Measurements from ENCODE around the gene IDH3G.
A peak's percentile ranks its signal among the peaks of the same experiment; 100 is the strongest.
"Not testable (repeated sequence)": the region's sequence is repeated elsewhere in the genome, so short reads cannot be mapped to it uniquely, and the experiment has no call there.

IDH3G gene

GRCh38 chrX:153765138-153766079 lies 28.8 kb downstream of the IDH3G start:
- no peaks in the 10 kb centered on the region for H3K9me3 ChIP-seq (ENCODE audit: control insufficient read depth in 2 of 2, low read length in 2 of 2)
- H3K9ac ChIP-seq (ENCODE audit: low read length in 2 of 2), result peak overlapping the region; percentile 51 to 59
- H3K36me3 ChIP-seq (ENCODE audit: control insufficient read depth in 2 of 2, insufficient read depth in 2 of 2, low read length in 2 of 2), result peaks cover 0 to 2% of the 10 kb centered on the region in 2 donors

GRCh38 chrX:153764786-153765137 lies 29.4 kb downstream of the IDH3G start:
- H3K4me1 ChIP-seq (ENCODE audit: control insufficient read depth, insufficient read depth, low read length), result peaks cover 28% of the 10 kb centered on the region
- H3K9ac ChIP-seq (ENCODE audit: low read length in 2 of 2), result peak overlapping the region; percentile 59 to 68
- peaks cover 0 to 8% of the 10 kb centered on the region in 2 donors for H3K27me3 ChIP-seq (ENCODE audit: control insufficient read depth in 1 of 2, insufficient read depth in 2 of 2, low read length in 2 of 2)
- H3K9me3 ChIP-seq (ENCODE audit: control insufficient read depth in 2 of 2, low read length in 2 of 2), result no peaks in the 10 kb centered on the region
- no peaks in the 10 kb centered on the region for H3K36me3 ChIP-seq (ENCODE audit: control insufficient read depth in 2 of 2, insufficient read depth in 2 of 2, low read length in 2 of 2)
- H3K4me3 ChIP-seq (ENCODE audit: low read length in 2 of 2), result peak overlapping the region; percentile 65 to 73
- H3K27ac ChIP-seq (ENCODE audit: low read length), result peak overlapping the region; percentile 69

More at GRCh38 chrX:153765138-153766079, 28.8 kb downstream of the IDH3G start:
- peak overlapping the region; percentile 69 for H3K27ac ChIP-seq (ENCODE audit: low read length)
- peaks cover 28% of the 10 kb centered on the region for H3K4me1 ChIP-seq (ENCODE audit: control insufficient read depth, insufficient read depth, low read length)
- peak overlapping the region; percentile 65 to 73 for H3K4me3 ChIP-seq (ENCODE audit: low read length in 2 of 2)
- H3K27me3 ChIP-seq (ENCODE audit: control insufficient read depth in 1 of 2, insufficient read depth in 2 of 2, low read length in 2 of 2), result peaks cover 0 to 8% of the 10 kb centered on the region in 2 donors

GRCh38 chrX:153763989-153764755 lies 30.0 kb downstream of the IDH3G start, which contains the start of gene PLXNB3:
PLXNB3 (plus strand) TSS chrX:153764249; CDS start chrX:153765536, 1,287 bp downstream.
- peaks cover 0 to 8% of the 10 kb centered on the region in 2 donors for H3K27me3 ChIP-seq (ENCODE audit: control insufficient read depth in 1 of 2, insufficient read depth in 2 of 2, low read length in 2 of 2)
- no peaks in the 10 kb centered on the region for H3K9me3 ChIP-seq (ENCODE audit: control insufficient read depth in 2 of 2, low read length in 2 of 2)
- peak within 1 kb of the TSS; percentile 69 for H3K27ac ChIP-seq (ENCODE audit: low read length)
- peak within 1 kb of the TSS; percentile 65 to 73 for H3K4me3 ChIP-seq (ENCODE audit: low read length in 2 of 2)
- H3K9ac ChIP-seq (ENCODE audit: low read length in 2 of 2), result peak within 1 kb of the TSS; percentile 59 to 68
- no peaks in the 10 kb centered on the region for H3K36me3 ChIP-seq (ENCODE audit: control insufficient read depth in 2 of 2, insufficient read depth in 2 of 2, low read length in 2 of 2)
- H3K4me1 ChIP-seq (ENCODE audit: control insufficient read depth, insufficient read depth, low read length), result peaks cover 28% of the 10 kb centered on the region

GRCh38 chrX:153763298-153763932 lies 30.8 kb downstream of the IDH3G start:
- Histone ChIP-seq H3K36me3 (ENCODE audit: control insufficient read depth in 2 of 2, insufficient read depth in 2 of 2, low read length in 2 of 2) (no peaks in the 10 kb centered on the region), H3K9me3 (ENCODE audit: control insufficient read depth in 2 of 2, low read length in 2 of 2) (no peaks in the 10 kb centered on the region), H3K9ac (ENCODE audit: low read length in 2 of 2) (no peak overlapping the region), H3K4me1 (ENCODE audit: control insufficient read depth, insufficient read depth, low read length) (peaks cover 28% of the 10 kb centered on the region), H3K4me3 (ENCODE audit: low read length in 2 of 2) (no peak overlapping the region), H3K27me3 (ENCODE audit: control insufficient read depth in 1 of 2, insufficient read depth in 2 of 2, low read length in 2 of 2) (peaks cover 0 to 8% of the 10 kb centered on the region in 2 donors), H3K27ac (ENCODE audit: low read length) (no peak overlapping the region)

- Histone ChIP-seq H3K36me3 (ENCODE audit: control insufficient read depth in 2 of 2, insufficient read depth in 2 of 2, low read length in 2 of 2) (no peaks in the 10 kb centered on the region), H3K9ac (ENCODE audit: low read length in 2 of 2) (no peak overlapping the region), H3K4me1 (ENCODE audit: control insufficient read depth, insufficient read depth, low read length) (peaks cover 25% of the 10 kb centered on the region), H3K27me3 (ENCODE audit: control insufficient read depth in 1 of 2, insufficient read depth in 2 of 2, low read length in 2 of 2) (peaks cover 0 to 8% of the 10 kb centered on the region in 2 donors), H3K9me3 (ENCODE audit: control insufficient read depth in 2 of 2, low read length in 2 of 2) (peaks cover 0 to 3% of the 10 kb centered on the region in 2 donors), H3K4me3 (ENCODE audit: low read length in 2 of 2) (no peak overlapping the region), H3K27ac (ENCODE audit: low read length) (no peak overlapping the region)
Measured at GRCh38 chrX:153762626-153763173, 31.5 kb downstream of the IDH3G start.

- Histone ChIP-seq H3K36me3 (ENCODE audit: control insufficient read depth in 2 of 2, insufficient read depth in 2 of 2, low read length in 2 of 2) (no peaks in the 10 kb centered on the region), H3K27me3 (ENCODE audit: control insufficient read depth in 1 of 2, insufficient read depth in 2 of 2, low read length in 2 of 2) (peaks cover 0 to 8% of the 10 kb centered on the region in 2 donors), H3K4me3 (ENCODE audit: low read length in 2 of 2) (no peak overlapping the region), H3K27ac (ENCODE audit: low read length) (no peak overlapping the region), H3K9me3 (ENCODE audit: control insufficient read depth in 2 of 2, low read length in 2 of 2) (peaks cover 0 to 4% of the 10 kb centered on the region in 2 donors), H3K4me1 (ENCODE audit: control insufficient read depth, insufficient read depth, low read length) (peaks cover 24% of the 10 kb centered on the region), H3K9ac (ENCODE audit: low read length in 2 of 2) (no peak overlapping the region)
Measured at GRCh38 chrX:153761863-153762262, 32.3 kb downstream of the IDH3G start.

GRCh38 chrX:153755136-153755535 lies 39.0 kb downstream of the IDH3G start:
- Histone ChIP-seq H3K9me3 (ENCODE audit: control insufficient read depth in 2 of 2, low read length in 2 of 2) (peaks cover 0 to 4% of the 10 kb centered on the region in 2 donors), H3K9ac (ENCODE audit: low read length in 2 of 2) (no peak overlapping the region), H3K36me3 (ENCODE audit: control insufficient read depth in 2 of 2, insufficient read depth in 2 of 2, low read length in 2 of 2) (no peaks in the 10 kb centered on the region), H3K4me3 (ENCODE audit: low read length in 2 of 2) (no peak overlapping the region), H3K4me1 (ENCODE audit: control insufficient read depth, insufficient read depth, low read length) (no peaks in the 10 kb centered on the region), H3K27me3 (ENCODE audit: control insufficient read depth in 1 of 2, insufficient read depth in 2 of 2, low read length in 2 of 2) (no peaks in the 10 kb centered on the region), H3K27ac (ENCODE audit: low read length) (no peak overlapping the region)

GRCh38 chrX:153750127-153750774 lies 43.9 kb downstream of the IDH3G start:
- Histone ChIP-seq H3K4me1 (ENCODE audit: control insufficient read depth, insufficient read depth, low read length) (no peaks in the 10 kb centered on the region), H3K36me3 (ENCODE audit: control insufficient read depth in 2 of 2, insufficient read depth in 2 of 2, low read length in 2 of 2) (no peaks in the 10 kb centered on the region)

GRCh38 chrX:153749017-153749416 lies 45.2 kb downstream of the IDH3G start:
- H3K36me3 ChIP-seq (ENCODE audit: control insufficient read depth in 2 of 2, insufficient read depth in 2 of 2, low read length in 2 of 2); H3K27me3 ChIP-seq (ENCODE audit: control insufficient read depth in 1 of 2, insufficient read depth in 2 of 2, low read length in 2 of 2); H3K9ac ChIP-seq (ENCODE audit: low read length in 2 of 2); H3K27ac ChIP-seq (ENCODE audit: low read length); H3K4me1 ChIP-seq (ENCODE audit: control insufficient read depth, insufficient read depth, low read length); H3K9me3 ChIP-seq (ENCODE audit: control insufficient read depth in 2 of 2, low read length in 2 of 2); H3K4me3 ChIP-seq (ENCODE audit: low read length in 2 of 2): not testable (repeated sequence)

More at GRCh38 chrX:153750127-153750774, 43.9 kb downstream of the IDH3G start:
- Histone ChIP-seq H3K27ac (ENCODE audit: low read length) (no peak overlapping the region), H3K9me3 (ENCODE audit: control insufficient read depth in 2 of 2, low read length in 2 of 2) (no peaks in the 10 kb centered on the region), H3K4me3 (ENCODE audit: low read length in 2 of 2) (no peak overlapping the region), H3K27me3 (ENCODE audit: control insufficient read depth in 1 of 2, insufficient read depth in 2 of 2, low read length in 2 of 2) (peaks cover 0 to 2% of the 10 kb centered on the region in 2 donors), H3K9ac (ENCODE audit: low read length in 2 of 2) (no peak overlapping the region)

GRCh38 chrX:153746991-153747390 lies 47.2 kb downstream of the IDH3G start:
- H3K27ac ChIP-seq (ENCODE audit: low read length); H3K27me3 ChIP-seq (ENCODE audit: control insufficient read depth in 1 of 2, insufficient read depth in 2 of 2, low read length in 2 of 2); H3K9me3 ChIP-seq (ENCODE audit: control insufficient read depth in 2 of 2, low read length in 2 of 2); H3K9ac ChIP-seq (ENCODE audit: low read length in 2 of 2); H3K4me3 ChIP-seq (ENCODE audit: low read length in 2 of 2); H3K36me3 ChIP-seq (ENCODE audit: control insufficient read depth in 2 of 2, insufficient read depth in 2 of 2, low read length in 2 of 2): not testable (repeated sequence)
- peaks cover 12% of the 10 kb centered on the region for H3K4me1 ChIP-seq (ENCODE audit: control insufficient read depth, insufficient read depth, low read length)
